GM12801 (cell line): Measurements from ENCODE around the gene RHBDF2.

Experiments used
- CTCF ChIP-seq: IDR thresholded peaks from one replicate; pipeline ENCODE4 v1.5.1; 2011; ENCODE audit warnings: control low read depth; ENCODE audit not compliant: insufficient read length; ENCODE audit errors: extremely low read depth

Gene RHBDF2

GRCh38 chr17:76440751-76441362 is 60.4 kb downstream of the RHBDF2 start:
- no peak for TF ChIP-seq CTCF

- TF ChIP-seq CTCF: no peak
Measured at GRCh38 chr17:76439314-76439928, 61.8 kb downstream of the RHBDF2 start.

- no peak for TF ChIP-seq CTCF
Measured at GRCh38 chr17:76438906-76439305, 62.3 kb downstream of the RHBDF2 start.

- TF ChIP-seq CTCF: no peak
Measured at GRCh38 chr17:76437467-76438402, 63.5 kb downstream of the RHBDF2 start.

- TF ChIP-seq CTCF: no peak
Measured at GRCh38 chr17:76435751-76436150, 65.5 kb downstream of the RHBDF2 start.

- no peak for TF ChIP-seq CTCF
Measured at GRCh38 chr17:76434870-76435269, 66.4 kb downstream of the RHBDF2 start.

GRCh38 chr17:76433693-76434092 is 67.5 kb downstream of the RHBDF2 start:
- TF ChIP-seq CTCF: no peak
